RWPE2 (cell line): ENCODE measurements around the gene ZFR2.

Source experiments
- ATAC-seq: fragments of 200-7000 bp; cut with Tn5 transposase; 3 replicates; pipeline ENCODE4 v1.9.1; 2021; ENCODE audit warnings: low read depth
- DNase-seq: peaks from one replicate; pipeline ENCODE4 v3.0.0-alpha.2; 2020; ENCODE audit warnings: low spot score
- H3K27ac ChIP-seq: fragments of 450-650 bp; 2 replicates; pipeline ENCODE4 v1.5.1; 2017; ENCODE audit warnings: mild to moderate bottlenecking; ENCODE audit not compliant: poor library complexity, severe bottlenecking
- H3K27me3 ChIP-seq: fragments of 250-450 bp; sonication (Bioruptor Pico); 2 replicates; pipeline ENCODE4 v1.5.1; 2021; ENCODE audit warnings: mild to moderate bottlenecking, moderate library complexity; ENCODE audit not compliant: insufficient read depth, poor library complexity, severe bottlenecking
- H3K36me3 ChIP-seq: fragments of 250-450 bp; sonication (Bioruptor Pico); 2 replicates; pipeline ENCODE4 v1.5.1; 2020; ENCODE audit warnings: low read depth, mild to moderate bottlenecking, moderate library complexity
- H3K4me1 ChIP-seq: fragments of 250-450 bp; sonication (Bioruptor Pico); 2 replicates; pipeline ENCODE4 v1.5.1; 2021; ENCODE audit warnings: mild to moderate bottlenecking, moderate library complexity; ENCODE audit not compliant: insufficient read depth, poor library complexity, severe bottlenecking
- H3K4me3 ChIP-seq: fragments of 250-450 bp; sonication (Bioruptor Pico); 2 replicates; pipeline ENCODE4 v1.5.1; 2021; ENCODE audit warnings: mild to moderate bottlenecking, moderate library complexity; ENCODE audit not compliant: severe bottlenecking
- H3K9me3 ChIP-seq: fragments of 250-450 bp; sonication (Bioruptor Pico); 2 replicates; pipeline ENCODE4 v1.5.1; 2021; ENCODE audit warnings: mild to moderate bottlenecking, moderate library complexity; ENCODE audit not compliant: severe bottlenecking
- CTCF ChIP-seq: fragments of 450-650 bp; IDR thresholded peaks from one replicate; pipeline ENCODE4 v1.5.1; 2017; ENCODE audit warnings: mild to moderate bottlenecking, moderate library complexity; ENCODE audit not compliant: poor library complexity, severe bottlenecking

The ZFR2 gene

DNA sequence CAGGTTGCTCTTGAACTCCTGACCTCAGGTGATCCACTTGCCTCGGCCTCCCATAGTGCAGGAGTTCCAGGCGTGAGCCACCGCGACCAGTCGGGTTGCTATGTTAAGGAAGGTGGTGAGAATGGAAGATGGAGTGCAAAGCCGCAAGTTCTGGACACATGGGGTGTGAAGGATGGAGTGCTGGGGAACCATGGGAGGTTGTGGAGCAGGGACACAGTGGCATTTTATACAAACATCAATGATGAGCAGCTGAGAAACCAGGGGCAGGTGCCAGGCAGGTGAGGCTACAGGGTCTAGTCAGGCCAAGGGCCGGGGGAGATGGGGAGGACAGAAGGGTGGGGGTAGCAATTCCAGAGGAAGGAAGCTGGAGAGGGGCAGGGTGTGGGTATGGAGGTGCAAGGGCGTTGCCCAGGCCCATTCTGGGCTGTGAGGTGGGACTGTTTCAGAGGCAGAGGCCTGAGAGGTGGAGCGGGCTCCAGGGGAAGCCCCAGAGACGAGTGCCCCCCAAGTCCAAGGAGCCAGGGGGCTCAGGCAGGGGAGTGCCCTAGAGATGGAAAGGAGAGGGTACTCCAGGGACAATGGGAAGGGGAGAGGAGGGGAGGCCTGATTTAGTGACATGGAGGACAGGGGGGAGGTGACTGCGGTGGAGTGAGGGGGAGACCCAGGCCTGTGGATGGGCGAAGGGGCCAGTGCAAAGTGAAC lies 94.9 kb downstream of the ZFR2 start:
- no peak for TF ChIP-seq CTCF
- Histone ChIP-seq H3K4me3 (no peak overlapping the region), H3K27me3 (no peaks in the 10 kb centered on the region), H3K36me3 (no peaks in the 10 kb centered on the region), H3K27ac (no peak overlapping the region), H3K9me3 (no peaks in the 10 kb centered on the region), H3K4me1 (no peaks in the 10 kb centered on the region)
- no peak for DNase-seq
- ATAC-seq = no peak

DNA sequence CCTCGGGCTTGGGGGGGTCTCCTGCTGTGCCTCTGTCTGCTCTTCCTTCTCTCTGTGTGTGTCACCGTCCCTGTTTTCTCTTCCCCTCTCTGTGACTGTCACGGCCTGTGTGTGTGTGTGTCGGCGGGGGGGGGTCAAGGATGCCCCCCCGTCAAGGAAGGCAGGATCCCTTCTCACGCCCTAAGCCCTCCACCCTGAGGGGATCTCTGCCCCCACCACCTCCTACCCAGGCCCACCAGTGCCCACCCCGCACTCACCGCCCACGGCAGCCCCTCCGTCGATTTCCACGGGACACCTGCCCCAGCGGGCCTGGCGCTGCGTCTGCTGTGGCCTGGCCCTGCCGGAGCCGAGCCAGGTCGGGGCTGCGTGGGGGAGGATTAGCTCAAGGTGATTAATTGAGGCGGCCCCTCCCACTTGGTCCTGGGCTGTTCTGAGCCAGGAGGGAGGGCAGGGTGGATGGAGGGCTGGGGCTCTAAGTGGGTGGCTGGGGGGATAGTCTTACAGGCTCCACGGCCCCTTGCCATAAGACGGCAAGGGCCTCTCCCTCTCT lies 96.9 kb downstream of the ZFR2 start, which contains the start of gene RAX2:
Gene RAX2 (minus strand): TSS at position 323 of the 550 bp plus-strand sequence. CDS start 486 bp downstream, outside the sequence.
- Histone ChIP-seq H3K27ac (no peak within 1 kb of the TSS), H3K27me3 (no peaks in the 10 kb centered on the region), H3K4me3 (no peak within 1 kb of the TSS), H3K9me3 (no peaks in the 10 kb centered on the region), H3K4me1 (no peaks in the 10 kb centered on the region), H3K36me3 (no peaks in the 10 kb centered on the region)
- ATAC-seq = 0 out of 3 replicates have a peak, but pooled peaks have one; percentile 38
- DNase-seq = no peak
- TF ChIP-seq CTCF = no peak

DNA sequence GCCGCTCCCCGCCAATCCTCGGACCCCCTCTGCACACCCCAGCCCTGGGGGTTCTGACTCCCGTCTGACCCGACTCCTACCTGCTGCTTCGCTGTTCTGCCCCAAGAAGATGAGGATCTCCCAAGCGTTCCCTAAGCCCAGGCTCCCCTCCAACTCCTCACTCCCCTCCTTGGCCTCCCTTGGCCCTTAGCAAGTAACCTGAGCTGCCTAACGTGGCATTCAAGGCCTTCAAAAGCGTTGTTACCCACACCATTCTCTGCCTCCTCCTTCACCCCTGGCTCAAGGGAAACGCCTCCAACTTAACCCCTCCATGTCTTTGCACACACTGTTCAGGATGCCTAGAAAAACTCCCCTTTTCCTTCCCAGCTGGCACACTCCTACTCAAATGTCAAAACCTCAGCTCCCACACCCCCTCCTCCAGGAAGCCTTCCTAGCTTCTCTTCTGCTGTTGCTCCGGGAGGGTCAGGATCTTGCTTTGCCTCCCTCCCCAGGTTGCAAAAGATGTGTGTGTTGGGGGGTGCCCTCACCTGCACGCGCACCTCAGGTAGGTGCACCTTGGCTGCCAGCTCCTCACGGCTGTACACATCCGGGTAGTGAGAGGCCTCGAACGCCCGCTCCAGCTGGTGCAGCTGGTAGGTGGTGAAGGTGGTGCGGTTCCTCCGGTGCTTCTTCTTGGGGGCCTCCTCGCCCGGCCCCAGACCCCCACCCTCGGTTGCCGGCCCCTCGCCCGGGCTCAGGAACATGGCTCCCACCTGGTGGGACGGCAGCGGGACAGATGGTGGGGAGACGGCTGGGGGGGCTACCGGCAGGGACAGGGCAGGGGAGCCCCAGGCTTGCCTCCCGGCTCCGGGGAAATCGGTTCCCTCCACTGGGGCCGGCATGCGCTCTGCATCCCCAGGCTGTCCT lies 97.6 kb downstream of the ZFR2 start:
- Histone ChIP-seq H3K9me3 (no peaks in the 10 kb centered on the region), H3K27me3 (no peaks in the 10 kb centered on the region), H3K27ac (no peak overlapping the region), H3K36me3 (0 out of 2 replicates have a peak, but pooled peaks cover 2% of the 10 kb centered on the region), H3K4me1 (no peaks in the 10 kb centered on the region), H3K4me3 (no peak overlapping the region)
- ATAC-seq (no peak), DNase-seq (no peak)
- TF ChIP-seq CTCF = no peak

DNA sequence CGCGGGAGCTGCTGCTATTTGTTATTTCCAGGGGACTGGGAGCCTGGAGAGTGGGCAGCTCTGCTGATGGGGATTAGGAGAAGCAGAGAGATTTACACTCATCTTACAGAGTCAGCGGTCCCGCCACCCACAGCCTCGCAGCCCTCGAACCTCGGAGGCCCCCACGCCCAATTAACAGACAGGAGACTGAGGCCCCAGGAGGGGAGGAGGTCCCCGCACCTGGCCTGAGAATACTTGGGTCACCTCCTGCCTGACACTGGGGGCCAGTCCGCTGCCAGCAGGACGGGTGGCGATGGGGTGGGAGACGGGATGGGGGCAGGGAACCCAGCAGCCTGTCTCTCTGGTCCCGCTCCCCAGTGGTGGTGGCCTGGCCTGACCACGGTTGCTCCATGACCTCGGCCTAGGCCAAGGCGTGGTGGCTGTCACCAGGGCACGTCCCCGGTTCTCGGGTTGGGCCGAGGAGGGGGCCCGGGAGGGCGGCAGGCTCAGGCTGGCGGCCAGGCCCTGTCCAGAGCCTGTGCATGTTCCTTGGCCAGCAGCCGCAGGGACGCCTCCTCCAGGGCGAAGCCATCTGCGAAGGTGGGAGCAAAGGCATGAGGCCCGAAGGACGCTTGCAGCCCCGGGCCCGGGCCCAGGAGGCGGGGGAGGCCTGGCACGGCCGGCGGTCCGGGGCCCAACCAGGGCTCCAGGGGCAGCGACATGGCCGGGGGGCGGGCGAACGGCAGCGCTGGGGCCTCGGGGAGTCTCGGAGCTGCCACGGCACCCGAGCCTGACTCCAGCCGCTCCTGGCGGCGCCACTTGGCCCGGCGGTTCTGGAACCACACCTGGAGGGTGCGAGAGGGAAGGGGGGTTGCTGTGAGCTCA lies 98.5 kb downstream of the ZFR2 start:
- H3K27ac ChIP-seq = no peak overlapping the region
- H3K36me3 ChIP-seq = peaks cover 4% of the 10 kb centered on the region; the same call in 1 of the 2 replicates
- ATAC-seq (no peak), DNase-seq (no peak)
- no peaks in the 10 kb centered on the region for H3K4me1 ChIP-seq
- TF ChIP-seq CTCF = no peak
- H3K27me3 ChIP-seq = no peaks in the 10 kb centered on the region
- no peak overlapping the region for H3K4me3 ChIP-seq
- no peaks in the 10 kb centered on the region for H3K9me3 ChIP-seq
